C4-2B (cell line): ENCODE measurements around the gene FGFRL1.

Experiments
- H3K27ac ChIP-seq: fragments of 450-650 bp; 2 replicates; pipeline ENCODE4 v1.5.1; 2017
- ZFX ChIP-seq: fragments of 450-650 bp; IDR thresholded peaks from 2 replicates; pipeline ENCODE4 v1.6.1; 2017
- TF ChIP-seq, protein P1 (sequence below): fragments of 450-650 bp; conservative IDR thresholded peaks from 2 replicates; pipeline ENCODE4 v1.5.1; 2017; ENCODE audit warnings: mild to moderate bottlenecking

FGFRL1 gene

DNA sequence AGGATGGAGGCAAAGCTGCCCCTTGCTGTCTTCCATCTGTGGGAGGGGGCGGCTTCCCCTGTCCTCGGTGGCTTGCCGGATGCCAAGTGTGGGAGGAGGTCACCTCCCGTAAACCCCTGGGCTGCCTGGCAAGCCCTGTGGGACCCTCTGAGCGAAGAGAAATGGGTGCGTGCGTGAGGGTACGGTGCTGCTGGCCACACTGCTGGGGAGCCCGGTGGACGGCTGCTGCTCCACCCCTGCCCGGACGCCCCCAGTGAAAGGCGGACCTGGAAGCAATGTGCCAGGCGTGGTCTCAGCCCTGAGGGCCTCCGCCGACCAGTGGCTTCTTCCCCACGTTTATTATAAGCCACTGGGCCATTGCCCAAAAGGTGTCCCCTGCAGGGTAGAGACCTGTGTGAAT, 29.1 kb upstream of the FGFRL1 start:
- no peak for TF ChIP-seq ZFX
- TF ChIP-seq, protein P1, sequence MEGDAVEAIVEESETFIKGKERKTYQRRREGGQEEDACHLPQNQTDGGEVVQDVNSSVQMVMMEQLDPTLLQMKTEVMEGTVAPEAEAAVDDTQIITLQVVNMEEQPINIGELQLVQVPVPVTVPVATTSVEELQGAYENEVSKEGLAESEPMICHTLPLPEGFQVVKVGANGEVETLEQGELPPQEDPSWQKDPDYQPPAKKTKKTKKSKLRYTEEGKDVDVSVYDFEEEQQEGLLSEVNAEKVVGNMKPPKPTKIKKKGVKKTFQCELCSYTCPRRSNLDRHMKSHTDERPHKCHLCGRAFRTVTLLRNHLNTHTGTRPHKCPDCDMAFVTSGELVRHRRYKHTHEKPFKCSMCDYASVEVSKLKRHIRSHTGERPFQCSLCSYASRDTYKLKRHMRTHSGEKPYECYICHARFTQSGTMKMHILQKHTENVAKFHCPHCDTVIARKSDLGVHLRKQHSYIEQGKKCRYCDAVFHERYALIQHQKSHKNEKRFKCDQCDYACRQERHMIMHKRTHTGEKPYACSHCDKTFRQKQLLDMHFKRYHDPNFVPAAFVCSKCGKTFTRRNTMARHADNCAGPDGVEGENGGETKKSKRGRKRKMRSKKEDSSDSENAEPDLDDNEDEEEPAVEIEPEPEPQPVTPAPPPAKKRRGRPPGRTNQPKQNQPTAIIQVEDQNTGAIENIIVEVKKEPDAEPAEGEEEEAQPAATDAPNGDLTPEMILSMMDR, result no peak
- no peak overlapping the region for H3K27ac ChIP-seq

- no peak for TF ChIP-seq ZFX
- TF ChIP-seq, protein P1, result no peak
- H3K27ac ChIP-seq, result no peak overlapping the region
Measured at GRCh38 chr4:982814-983213, 28.6 kb upstream of the FGFRL1 start.

DNA sequence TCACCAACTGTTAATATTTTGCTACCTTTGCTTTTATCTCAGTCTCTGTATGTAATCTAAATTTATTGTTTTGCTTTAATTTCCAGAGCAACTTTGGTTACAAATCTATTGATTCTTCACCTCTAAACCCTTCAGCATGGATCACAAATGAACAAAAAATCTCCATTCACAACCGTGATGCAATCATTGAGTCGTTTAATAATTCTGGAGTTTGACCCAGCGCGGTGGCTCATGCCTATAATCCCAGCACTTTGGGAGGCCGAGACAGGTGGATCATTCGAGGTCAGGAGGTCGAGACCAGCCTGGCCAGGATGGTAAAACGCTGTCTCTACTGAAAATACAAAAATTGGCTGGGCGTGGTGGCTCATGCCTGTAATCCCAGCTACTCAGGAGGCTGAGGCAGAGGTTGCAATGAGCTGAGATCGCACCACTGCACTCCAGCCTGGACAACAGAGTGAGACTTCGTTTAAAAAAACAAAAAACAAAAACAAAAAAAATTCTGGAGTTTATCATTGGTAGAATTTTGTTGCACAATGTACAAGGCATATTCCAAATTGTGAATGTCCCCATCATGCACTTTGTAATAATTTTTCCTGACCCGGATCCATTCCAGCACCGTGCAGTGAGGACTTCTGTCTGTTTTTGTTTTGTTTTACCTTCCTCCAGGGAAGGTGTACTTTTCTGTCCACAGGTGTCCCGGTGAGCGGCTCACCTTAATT, 26.9 kb upstream of the FGFRL1 start:
- H3K27ac ChIP-seq, result no peak overlapping the region
- TF ChIP-seq, protein P1, result no peak

GRCh38 chr4:985123-985830, 26.1 kb upstream of the FGFRL1 start:
- no peak overlapping the region for H3K27ac ChIP-seq
- no peak for TF ChIP-seq ZFX
- TF ChIP-seq, protein P1, result no peak

- no peak for TF ChIP-seq ZFX
- TF ChIP-seq, protein P1, result no peak
- H3K27ac ChIP-seq, result peak overlapping the region; percentile 82
Measured at GRCh38 chr4:986428-986878, 25.0 kb upstream of the FGFRL1 start.

GRCh38 chr4:986879-987623, 24.4 kb upstream of the FGFRL1 start, which contains the start of gene IDUA:
Gene IDUA, plus strand, starts transcription at chr4:987044. Its CDS starts 41 bp downstream, at chr4:987085.
- 0 out of 2 replicates have a peak, but pooled peaks have one; percentile 25 for TF ChIP-seq ZFX
- TF ChIP-seq, protein P1, result no peak; the same call in 1 of the 2 replicates
- peak within 1 kb of the TSS; percentile 82 for H3K27ac ChIP-seq
